ENCODE results near the gene ITPRIPL1.

Gene ITPRIPL1

DNA sequence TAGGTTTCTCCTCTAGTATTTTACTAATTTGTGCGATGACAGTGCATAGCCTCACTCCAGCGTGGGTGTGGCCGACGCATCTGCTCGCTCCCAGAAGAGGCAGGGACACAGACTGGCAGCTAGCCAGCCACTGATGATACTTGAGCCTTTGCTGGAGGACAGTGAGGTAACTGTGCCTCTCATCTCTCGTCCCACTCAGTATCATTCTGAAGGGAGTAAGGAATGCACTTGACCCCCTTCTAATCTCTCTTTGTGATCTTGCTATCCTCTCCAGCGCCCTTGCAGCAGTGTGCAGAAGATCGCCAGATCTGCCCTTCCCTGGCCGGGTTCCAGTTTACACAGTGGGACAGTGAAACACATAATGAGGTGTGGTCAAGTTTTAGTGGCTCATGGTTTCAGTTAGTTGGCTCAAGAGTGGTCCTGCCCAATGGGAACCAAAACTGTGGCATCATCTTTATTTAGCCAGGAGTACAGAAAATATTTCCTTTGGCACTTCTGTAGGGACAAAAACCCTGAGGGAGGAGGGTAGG, 28.0 kb downstream of the ITPRIPL1 start:
- Histone ChIP-seq H3K27ac (peak overlapping the region; percentile 78 to 88), H3K4me3 (peak overlapping the region; percentile 58)
- peak; percentile 78 for DNase-seq (ENCODE audit: low spot score)
- TF ChIP-seq, protein P1, sequence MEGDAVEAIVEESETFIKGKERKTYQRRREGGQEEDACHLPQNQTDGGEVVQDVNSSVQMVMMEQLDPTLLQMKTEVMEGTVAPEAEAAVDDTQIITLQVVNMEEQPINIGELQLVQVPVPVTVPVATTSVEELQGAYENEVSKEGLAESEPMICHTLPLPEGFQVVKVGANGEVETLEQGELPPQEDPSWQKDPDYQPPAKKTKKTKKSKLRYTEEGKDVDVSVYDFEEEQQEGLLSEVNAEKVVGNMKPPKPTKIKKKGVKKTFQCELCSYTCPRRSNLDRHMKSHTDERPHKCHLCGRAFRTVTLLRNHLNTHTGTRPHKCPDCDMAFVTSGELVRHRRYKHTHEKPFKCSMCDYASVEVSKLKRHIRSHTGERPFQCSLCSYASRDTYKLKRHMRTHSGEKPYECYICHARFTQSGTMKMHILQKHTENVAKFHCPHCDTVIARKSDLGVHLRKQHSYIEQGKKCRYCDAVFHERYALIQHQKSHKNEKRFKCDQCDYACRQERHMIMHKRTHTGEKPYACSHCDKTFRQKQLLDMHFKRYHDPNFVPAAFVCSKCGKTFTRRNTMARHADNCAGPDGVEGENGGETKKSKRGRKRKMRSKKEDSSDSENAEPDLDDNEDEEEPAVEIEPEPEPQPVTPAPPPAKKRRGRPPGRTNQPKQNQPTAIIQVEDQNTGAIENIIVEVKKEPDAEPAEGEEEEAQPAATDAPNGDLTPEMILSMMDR (IDR thresholded peaks at IDR 0.05) = no peak

DNA sequence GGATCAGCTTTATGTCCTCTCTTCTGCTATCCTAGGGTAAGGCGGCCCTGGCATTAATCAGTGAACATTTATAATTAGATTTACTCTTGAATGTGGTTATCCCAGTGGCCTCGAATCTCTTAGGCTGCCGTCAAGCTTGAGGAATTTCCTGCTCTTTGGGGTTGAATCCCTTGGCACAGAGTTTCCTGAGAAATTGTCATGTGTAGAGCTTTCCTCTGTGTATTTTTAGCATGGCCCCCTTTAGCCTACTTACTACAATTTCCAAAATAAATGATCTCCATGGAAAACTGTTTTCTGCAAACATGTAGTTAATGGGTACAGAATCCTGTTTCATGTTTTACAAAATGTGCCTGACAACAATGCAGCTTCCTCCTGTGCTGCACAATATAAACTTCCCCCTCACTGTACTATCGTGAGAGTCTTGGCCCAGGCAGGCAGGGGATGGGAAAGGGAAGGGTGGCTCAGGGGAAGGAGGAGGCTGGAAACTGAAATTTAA, 28.5 kb downstream of the ITPRIPL1 start:
- peak overlapping the region; percentile 58 for H3K4me3 ChIP-seq
- no peak for DNase-seq (ENCODE audit: low spot score)
- peak overlapping the region; percentile 78 to 88 for H3K27ac ChIP-seq
- TF ChIP-seq, protein P1 (IDR thresholded peaks at IDR 0.05) = no peak

DNA sequence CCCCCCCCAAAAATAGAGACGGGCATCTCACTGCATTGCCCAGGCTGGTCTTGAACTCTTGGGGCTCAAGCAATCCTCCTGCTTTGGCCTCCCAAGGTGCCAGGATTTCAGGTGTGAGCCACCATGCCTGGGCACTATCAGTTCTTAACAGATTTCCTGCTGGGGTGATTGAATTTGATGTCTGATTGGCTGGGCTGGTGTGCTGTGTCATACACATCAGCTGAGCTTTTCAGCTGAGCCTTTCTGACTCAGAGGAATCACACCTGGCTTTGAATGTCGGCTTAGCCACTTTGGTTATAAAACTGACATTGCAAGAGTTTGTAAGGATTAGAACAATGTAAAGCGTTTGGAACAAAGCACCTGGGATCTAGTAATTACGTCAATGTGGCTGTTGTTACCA, 29.4 kb downstream of the ITPRIPL1 start:
- TF ChIP-seq, protein P1 (IDR thresholded peaks at IDR 0.05) = no peak
- no peak for DNase-seq (ENCODE audit: low spot score)
- Histone ChIP-seq H3K27ac (peak overlapping the region in 1 of 2 donors; percentile 78), H3K4me3 (no peak overlapping the region)

DNA sequence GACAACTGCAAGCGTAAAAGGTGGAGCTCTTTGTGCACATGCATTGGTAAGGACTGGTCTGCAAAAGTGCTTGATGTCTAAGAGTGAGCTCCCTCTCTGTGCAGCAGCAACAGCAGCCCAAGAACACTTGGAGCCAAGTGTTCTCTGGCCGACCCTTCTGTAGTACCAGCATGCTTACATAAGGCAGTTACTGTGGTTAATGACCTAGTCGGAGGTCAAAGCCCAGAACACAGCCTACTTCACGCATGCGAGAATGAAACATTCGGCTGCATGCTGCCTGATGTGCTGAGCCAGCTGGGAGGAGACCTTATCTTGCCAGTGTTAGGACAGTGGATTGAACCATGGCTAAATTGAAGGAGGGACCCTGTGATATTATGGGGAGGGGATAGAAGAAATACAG, 31.8 kb downstream of the ITPRIPL1 start:
- H3K27ac ChIP-seq = no peak overlapping the region
- DNase-seq (ENCODE audit: low spot score) = no peak
- TF ChIP-seq, protein P1 (IDR thresholded peaks at IDR 0.05) = no peak
- H3K4me3 ChIP-seq = no peak overlapping the region

DNA sequence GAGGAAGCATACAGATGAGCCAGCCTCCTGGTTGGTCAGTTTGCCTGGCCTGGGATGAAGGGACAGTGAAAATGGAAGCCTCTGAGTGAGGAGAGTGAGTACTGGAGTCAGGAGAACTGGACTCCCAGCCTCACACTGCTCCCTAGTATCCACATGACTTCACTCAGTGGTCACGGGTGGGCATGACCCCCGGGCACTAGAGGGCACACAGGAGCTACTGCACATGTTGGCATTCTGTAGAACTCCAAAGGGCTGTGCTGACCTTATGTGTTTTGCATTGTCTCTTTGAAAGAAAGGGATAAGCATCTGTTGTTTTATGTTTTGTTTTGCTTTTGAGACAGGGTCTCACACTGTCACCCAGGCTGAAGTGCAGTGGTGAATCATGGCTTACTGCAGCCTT, 34.2 kb downstream of the ITPRIPL1 start:
- H3K4me3 ChIP-seq = no peak overlapping the region
- no peak overlapping the region for H3K27ac ChIP-seq
- TF ChIP-seq, protein P1 (IDR thresholded peaks at IDR 0.05) = no peak
- no peak for DNase-seq (ENCODE audit: low spot score)

DNA sequence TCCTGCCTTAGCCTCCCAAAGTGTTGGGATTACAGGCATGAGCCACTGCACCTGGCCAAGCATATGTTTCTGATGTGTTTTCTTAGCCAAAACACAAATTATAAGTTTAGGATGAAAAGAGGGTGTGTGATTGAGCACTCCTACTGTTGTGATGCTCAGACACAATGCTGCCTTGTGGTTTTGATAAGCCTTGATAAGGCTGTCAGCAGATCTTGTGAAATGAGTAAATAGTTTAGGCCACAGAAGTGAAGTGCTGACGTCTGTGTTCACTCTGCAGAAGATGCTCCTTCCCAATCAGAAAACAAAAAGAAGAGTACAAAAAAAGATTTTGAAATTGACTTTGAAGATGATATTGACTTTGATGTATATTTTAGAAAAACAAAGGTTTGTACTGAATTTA, 34.7 kb downstream of the ITPRIPL1 start:
- H3K4me3 ChIP-seq = no peak overlapping the region
- no peak overlapping the region for H3K27ac ChIP-seq
- TF ChIP-seq, protein P1 (IDR thresholded peaks at IDR 0.05) = no peak
- no peak for DNase-seq (ENCODE audit: low spot score)

DNA sequence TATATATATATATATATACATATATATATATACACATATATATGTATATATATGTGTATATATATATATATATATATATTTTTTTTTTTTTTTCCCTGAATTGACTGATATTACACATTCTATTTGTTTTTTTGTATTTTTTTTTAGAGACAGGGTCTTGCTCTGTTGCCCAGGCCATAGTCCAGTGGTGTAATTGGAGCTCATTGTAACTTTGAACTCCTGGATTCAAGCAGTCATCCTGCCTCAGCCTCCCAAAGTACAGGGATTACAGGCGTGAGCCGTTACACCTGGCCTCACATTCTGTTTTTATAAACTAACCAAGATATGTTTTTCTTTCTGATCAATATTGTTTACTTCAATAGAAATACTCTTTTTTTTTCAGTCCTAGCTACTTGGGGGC, 36.6 kb downstream of the ITPRIPL1 start:
- no peak for DNase-seq (ENCODE audit: low spot score)
- TF ChIP-seq, protein P1 (IDR thresholded peaks at IDR 0.05) = no peak

More for the DNA sequence above, 36.6 kb downstream of the ITPRIPL1 start:
- Histone ChIP-seq H3K27ac (no peak overlapping the region), H3K4me3 (no peak overlapping the region)
